Activated CD8-positive, alpha-beta memory T cell treated with anti-CD3 and anti-CD28 coated beads, Interleukin-2, amount 50 U/mL, for 48 hours (primary cell): ENCODE data around the gene AGAP5.
"Not testable (repeated sequence)": the region's sequence is repeated elsewhere in the genome, so short reads cannot be mapped to it uniquely, and the experiment has no call there.

ENCODE experiments used
- DNase-seq: peaks from one replicate; pipeline ENCODE4 v3.0.0-alpha.2; 2020

The AGAP5 gene

DNA sequence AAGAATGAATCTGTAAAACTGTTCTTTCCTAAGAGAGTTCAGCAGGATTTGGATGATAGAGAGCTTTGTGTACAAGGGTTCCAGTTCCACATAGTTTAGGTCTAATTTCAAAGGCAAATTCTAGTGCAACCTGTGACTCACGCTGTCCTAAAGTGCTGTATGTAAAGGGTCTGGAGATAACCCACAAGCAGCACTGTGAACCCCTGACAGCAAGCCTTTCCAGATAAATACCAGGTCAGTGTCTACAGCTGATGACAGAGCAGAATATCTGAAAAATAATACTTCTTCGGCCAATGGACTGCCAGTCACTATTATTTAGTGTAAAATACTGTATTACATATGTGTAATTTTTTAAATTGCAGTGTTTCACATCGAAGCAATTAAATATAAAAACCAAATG, 16.0 kb upstream of the AGAP5 start:
- DNase-seq: not testable (repeated sequence)

GRCh38 chr10:73711683-73712082, 13.8 kb upstream of the AGAP5 start:
- not testable (repeated sequence) for DNase-seq

DNA sequence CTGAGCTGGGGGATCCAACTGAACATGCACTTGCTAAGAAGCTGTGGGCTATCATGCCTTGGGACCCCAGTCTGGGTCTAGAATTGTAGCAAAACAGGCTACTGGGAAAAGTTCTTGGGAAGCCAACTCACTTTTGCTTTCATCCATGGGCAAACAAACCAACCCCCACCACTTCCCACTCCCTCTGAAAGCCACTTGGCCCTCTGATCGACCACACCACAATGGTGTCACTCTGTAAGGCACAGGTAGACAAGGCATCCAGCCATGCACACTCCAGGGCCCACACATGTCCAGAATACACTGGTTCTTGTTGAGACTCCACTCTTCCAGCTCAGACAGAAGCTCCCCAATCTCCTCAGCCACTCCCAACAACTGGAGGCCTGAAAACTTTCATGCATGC, 10.2 kb upstream of the AGAP5 start:
- DNase-seq: not testable (repeated sequence)

GRCh38 chr10:73707628-73708027, 9.7 kb upstream of the AGAP5 start:
- not testable (repeated sequence) for DNase-seq

- DNase-seq: not testable (repeated sequence)
Measured at GRCh38 chr10:73706488-73706887, 8.6 kb upstream of the AGAP5 start.

- not testable (repeated sequence) for DNase-seq
Measured at GRCh38 chr10:73705506-73706072, 7.7 kb upstream of the AGAP5 start.

DNA sequence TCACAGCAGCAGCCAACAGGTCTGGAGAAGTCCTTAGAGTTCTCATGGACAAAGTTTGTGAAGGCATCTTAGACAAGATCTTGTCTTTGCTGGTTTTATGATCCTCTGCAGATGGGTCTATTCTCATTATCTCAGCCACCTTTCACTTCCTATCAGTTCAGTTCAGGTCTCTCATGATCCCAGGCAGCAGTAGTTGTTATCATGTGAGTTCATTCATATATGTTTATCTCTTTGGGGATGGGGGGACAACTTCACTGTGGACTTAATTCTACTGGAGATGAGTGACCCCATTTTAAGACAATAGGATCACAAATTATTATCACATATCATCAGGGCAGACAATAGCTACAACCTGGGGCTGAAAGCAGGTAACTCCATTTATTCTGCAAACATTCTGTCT, 6.0 kb upstream of the AGAP5 start:
- not testable (repeated sequence) for DNase-seq

GRCh38 chr10:73698819-73699218, 910 bp upstream of the AGAP5 start:
- not testable (repeated sequence) for DNase-seq

- not testable (repeated sequence) for DNase-seq
Measured at GRCh38 chr10:73695302-73695701, 2.6 kb downstream of the AGAP5 start.

DNA sequence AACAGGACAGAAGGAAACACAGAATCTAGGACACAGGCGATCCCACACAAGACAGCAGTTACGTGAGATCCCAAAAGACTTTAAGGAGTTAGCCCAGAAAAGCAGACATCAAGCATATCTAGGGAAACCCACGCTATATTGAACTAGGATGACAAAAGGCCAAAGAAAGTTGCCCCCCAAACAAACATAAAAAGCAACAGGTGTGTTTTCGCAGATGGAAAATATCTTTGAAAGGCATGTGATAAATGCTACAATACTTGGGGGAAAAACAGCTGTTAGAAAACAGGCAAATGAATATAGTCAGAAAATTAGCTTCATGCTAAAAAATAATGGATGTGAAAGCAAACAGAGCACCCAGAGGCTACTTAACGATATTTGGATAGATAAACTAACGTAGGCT, 7.2 kb downstream of the AGAP5 start:
- DNase-seq: not testable (repeated sequence)

- not testable (repeated sequence) for DNase-seq
Measured at GRCh38 chr10:73689596-73689995, 8.3 kb downstream of the AGAP5 start.

DNA sequence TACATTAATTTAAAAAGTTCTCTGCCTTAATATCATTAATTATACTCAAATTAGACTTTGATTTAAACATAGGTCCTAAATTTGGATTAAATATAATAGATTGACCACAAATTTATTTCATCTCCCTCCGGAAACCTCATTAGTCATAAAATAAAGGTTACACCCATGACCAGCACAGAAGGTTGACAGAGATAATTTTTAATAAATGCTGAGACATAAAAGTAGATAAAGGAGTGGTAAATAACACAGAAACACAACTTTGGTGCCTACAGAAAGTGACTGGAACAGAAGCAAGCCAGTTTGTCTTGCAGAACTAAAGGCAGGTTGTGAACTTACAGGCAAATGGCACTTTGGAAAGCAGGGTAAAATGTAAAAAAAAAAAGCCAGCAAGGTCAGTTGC, 10.3 kb downstream of the AGAP5 start:
- DNase-seq: not testable (repeated sequence)

DNA sequence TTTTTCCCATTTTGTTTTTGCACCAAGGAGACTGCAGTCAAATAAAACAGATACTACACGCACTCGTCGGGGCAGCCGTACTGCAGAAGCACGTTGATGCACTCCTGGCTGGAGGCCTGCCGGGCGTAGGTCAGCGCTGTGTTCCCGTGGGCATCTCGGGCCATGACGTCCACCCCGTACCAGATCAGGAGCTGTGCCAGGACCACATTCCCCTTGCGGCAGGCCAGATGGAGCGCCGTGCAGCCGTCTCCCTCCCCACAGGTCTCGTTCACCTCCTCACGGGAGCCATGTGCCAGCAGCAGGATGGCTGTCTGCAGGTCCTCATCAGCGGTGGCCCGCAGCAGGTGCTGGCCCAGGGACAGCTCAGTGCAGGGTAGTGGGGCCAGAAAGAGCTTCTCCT, 23.4 kb downstream of the AGAP5 start:
- DNase-seq: not testable (repeated sequence)

DNA sequence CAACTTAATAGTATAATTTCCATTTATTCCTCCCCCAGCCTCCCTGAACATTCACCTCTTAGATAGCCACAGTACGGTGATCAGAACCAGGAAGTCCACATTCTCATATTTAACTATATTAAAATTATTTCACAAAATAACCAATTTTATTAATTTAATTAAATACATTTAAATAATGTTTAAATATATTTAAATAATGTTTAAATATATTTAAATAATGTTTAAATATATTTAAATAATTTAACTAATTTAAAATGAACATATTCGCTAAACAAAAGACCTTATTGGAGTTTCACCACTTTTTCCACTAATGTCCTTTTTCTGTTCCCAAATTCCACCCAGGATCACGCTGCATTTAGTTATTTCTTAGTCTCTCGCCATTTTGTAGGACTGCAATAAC, 29.5 kb downstream of the AGAP5 start:
- not testable (repeated sequence) for DNase-seq

DNA sequence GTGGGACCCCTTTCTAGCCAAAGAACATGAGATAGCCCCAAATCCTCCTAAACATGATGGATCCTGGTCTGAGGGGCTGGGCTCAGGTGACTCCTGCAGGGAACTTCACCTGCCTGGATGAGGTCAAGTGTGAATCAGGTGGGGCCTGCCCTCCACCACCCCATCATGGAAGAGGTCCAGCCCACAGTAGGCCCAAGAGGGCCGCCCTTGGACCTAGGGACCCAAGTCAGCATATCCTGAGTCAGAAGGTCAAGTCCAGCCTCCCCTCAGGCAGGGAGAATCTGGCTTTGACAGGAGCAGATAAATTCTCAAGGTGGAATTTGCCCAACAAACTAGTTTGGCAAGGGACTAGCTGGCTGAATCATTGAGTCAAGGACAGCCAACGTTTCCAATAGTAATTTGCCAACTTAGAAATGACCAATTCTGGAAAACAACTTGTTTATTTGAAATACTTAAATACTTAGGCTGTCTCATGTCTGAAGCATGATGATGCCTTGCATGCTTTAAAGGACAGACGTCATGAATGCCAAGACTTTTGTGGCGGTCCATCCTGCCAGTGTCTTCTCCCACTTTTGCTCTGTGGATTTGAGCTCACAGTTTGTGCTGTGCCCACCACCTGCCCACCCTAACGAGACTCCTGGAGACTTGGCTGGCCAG, 31.6 kb downstream of the AGAP5 start:
- not testable (repeated sequence) for DNase-seq

GRCh38 chr10:73665581-73665980, 32.3 kb downstream of the AGAP5 start:
- not testable (repeated sequence) for DNase-seq

DNA sequence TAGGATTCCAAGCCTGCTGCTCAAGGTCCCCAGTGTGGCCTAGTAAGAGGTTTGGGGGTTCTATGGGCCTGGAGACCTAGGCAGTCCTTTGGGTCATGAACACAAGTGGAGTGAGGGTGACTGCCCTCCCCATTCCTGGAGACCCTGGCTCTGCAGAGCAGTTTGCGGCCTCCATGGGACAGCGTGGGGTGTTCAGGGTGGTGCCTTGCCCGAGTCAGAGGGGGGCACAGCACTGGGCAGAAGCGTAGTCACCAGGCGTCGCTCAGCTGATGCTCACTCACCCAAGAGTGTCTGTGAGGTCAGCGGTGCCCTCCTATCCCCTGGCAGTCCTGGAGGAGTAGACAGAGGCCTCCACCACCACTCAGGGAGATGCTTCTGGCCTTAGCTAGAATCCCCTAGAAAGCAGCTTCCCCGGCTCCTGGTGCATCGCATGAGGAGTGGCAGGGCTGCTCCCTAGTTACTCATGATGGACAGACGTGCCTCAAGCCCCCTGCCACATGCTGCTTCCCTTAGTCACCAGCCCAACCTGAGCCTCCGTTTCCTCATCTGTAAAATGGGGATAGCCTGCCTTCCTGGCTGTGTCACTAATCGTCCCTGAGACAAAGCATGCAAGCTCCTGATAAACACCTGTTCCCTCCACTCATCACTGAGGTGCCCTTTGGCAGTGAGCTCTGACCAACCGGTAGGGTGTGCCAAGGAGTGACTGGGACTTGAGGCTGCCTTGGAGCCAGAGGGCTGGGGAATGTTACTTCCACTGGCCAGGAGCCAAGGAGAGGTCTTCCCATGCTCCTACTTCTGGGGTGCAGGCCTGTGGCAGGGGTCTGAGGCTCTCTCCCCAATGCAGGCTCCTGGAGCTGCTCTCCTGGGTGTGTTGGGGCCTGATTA, 33.5 kb downstream of the AGAP5 start:
- DNase-seq: not testable (repeated sequence)

- not testable (repeated sequence) for DNase-seq
Measured at GRCh38 chr10:73663621-73664020, 34.3 kb downstream of the AGAP5 start.

DNA sequence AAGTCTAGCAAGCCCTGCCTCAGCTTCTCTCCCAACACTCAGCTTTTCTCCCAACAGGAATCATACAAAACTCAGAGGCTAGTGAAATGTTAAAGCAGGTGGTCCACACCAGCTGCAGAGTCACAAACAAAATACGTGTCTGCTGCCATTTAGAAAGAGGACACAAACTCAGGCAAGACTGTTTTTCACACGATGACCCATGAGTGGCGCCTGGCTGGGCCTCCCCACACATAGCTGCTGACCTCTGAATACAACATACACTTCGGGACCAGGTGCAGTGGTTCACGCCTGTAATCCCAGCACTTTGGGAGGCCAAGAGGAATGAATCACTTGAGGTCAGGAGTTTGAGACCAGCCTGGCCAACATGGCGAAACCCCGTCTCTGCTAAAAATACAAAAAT, 35.2 kb downstream of the AGAP5 start:
- DNase-seq: not testable (repeated sequence)

DNA sequence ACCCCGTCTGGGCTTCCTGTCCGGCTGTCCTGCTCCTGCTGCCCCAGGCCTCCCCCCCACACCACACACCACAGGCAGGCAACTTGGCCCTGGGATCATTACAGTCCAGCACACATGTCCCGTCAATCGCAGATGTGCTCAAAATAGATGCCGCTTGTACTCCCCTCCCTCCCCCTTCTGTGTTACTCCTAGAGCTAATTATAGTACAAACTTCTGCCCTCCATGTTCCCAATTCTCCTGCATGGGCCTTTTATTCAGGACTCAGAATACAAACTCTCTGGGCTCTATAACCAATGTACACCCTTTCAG, 42.0 kb downstream of the AGAP5 start, which contains the start of gene SYNPO2L:
Gene SYNPO2L (minus strand): TSS at position 40 of the 309 bp plus-strand sequence. CDS start 107 bp downstream, outside the sequence.
- DNase-seq: no peak

- DNase-seq: no peak
Measured at GRCh38 chr10:73655257-73655989, 42.5 kb downstream of the AGAP5 start.

GRCh38 chr10:73653701-73654100, 44.2 kb downstream of the AGAP5 start:
- no peak for DNase-seq

GRCh38 chr10:73653195-73653594, 44.7 kb downstream of the AGAP5 start:
- no peak for DNase-seq
